Tibial nerve (tissue), 4 donors: ENCODE results near the gene TBL1X. TPM values are rescaled to one million over a fixed set of nuclear protein-coding genes. Genes with fewer than 3 reads are reported as not detected.

Experiments used
- DNase-seq, 2 donors: peaks; one replicate each; pipeline ENCODE4 v3.0.0-alpha.2; 2019; ENCODE audit warnings: low spot score in 2 of 2
- H3K27ac ChIP-seq, 4 donors: fragments of 200-600 bp; sonication (generic) in 3 of 4; one replicate each; pipeline ENCODE4 v1.5.1; 2017 to 2019; ENCODE audit warnings: mild to moderate bottlenecking in 1 of 4
- H3K27me3 ChIP-seq, 2 donors: fragments of 200-600 bp; sonication (generic) in 1 of 2; one replicate each; pipeline versions ENCODE4 v1.5.1 to v1.6.0; 2017 to 2019
- H3K36me3 ChIP-seq, 3 donors: fragments of 200-600 bp; sonication (generic); one replicate each; pipeline ENCODE4 v1.5.1; 2018 to 2019
- H3K4me1 ChIP-seq, 4 donors: fragments of 200-600 bp; sonication (generic) in 3 of 4; one replicate each; pipeline ENCODE4 v1.5.1; 2017 to 2019
- H3K4me3 ChIP-seq, 4 donors: fragments of 200-600 bp; sonication (generic) in 3 of 4; one replicate each; pipeline ENCODE4 v1.5.1; 2017 to 2019; ENCODE audit warnings: mild to moderate bottlenecking in 1 of 4, moderate library complexity in 1 of 4
- H3K9me3 ChIP-seq, 4 donors: fragments of 200-600 bp; sonication (generic) in 3 of 4; one replicate each; pipeline ENCODE4 v1.5.1; 2017 to 2019
- EP300 ChIP-seq, 2 donors: sonication (generic); formaldehyde crosslinking; IDR thresholded peaks; one replicate each; pipeline ENCODE4 v1.6.1; 2017; ENCODE audit warnings: antibody characterized with exemption in 2 of 2, mild to moderate bottlenecking in 1 of 2
- POLR2A ChIP-seq, 2 donors: fragments of 450-650 bp; IDR thresholded peaks; one replicate each; pipeline ENCODE4 v1.6.1; 2017; ENCODE audit warnings: antibody characterized with exemption in 2 of 2, mild to moderate bottlenecking in 2 of 2, moderate library complexity in 2 of 2
- WGBS, 2 donors: methylation state at CpG; one replicate each; pipeline ENCODE4 v1.1.5; 2018; 5-methylcytosine and 5-hydroxymethylcytosine counted together
- total RNA-seq, 4 donors: library from RNA; depleted of rRNA; stranded (reverse); fragments of >200 nt; gene quantifications; one replicate each; pipeline ENCODE4 v1.1.0, GENCODE V29; 2016
- TF ChIP-seq, protein P1 (sequence below), 5 experiments: fragments of 200-600 bp in 3 of 5; fragments of 450-650 bp in 2 of 5; sonication (generic) in 3 of 5; IDR thresholded peaks; one replicate each; pipeline ENCODE4 v1.5.1; 2016 to 2019; ENCODE audit warnings: antibody characterized with exemption in 5 of 5, mild to moderate bottlenecking in 3 of 5, moderate library complexity in 2 of 5

Gene TBL1X
- total RNA-seq, 4 donors from 2014 or later, result 12.2 to 25.2 (median 19.5) TPM

DNA sequence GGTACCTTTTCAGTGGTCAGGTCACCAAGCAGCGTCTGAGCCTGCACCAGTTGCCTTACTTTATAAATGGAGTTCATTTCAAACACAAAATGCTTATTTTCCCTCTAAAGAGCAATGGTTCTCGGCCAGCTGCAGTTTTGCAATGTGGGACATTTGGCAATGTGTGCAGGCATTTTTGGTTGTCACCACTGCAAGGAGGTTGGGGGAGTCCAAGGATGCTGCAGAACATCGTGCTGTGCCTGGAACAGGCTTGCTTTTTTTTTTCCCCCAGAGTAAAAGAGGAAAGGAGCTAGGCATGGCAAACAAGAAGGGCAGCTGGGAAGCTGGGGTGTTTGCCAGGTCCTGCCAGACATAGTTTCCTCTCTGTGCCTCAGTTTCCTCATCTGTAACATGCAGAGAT, 185.2 kb downstream of the TBL1X start:
- DNase-seq, result no peak
- H3K9me3 ChIP-seq, result no peaks in the 10 kb centered on the region
- TF ChIP-seq, protein P1, sequence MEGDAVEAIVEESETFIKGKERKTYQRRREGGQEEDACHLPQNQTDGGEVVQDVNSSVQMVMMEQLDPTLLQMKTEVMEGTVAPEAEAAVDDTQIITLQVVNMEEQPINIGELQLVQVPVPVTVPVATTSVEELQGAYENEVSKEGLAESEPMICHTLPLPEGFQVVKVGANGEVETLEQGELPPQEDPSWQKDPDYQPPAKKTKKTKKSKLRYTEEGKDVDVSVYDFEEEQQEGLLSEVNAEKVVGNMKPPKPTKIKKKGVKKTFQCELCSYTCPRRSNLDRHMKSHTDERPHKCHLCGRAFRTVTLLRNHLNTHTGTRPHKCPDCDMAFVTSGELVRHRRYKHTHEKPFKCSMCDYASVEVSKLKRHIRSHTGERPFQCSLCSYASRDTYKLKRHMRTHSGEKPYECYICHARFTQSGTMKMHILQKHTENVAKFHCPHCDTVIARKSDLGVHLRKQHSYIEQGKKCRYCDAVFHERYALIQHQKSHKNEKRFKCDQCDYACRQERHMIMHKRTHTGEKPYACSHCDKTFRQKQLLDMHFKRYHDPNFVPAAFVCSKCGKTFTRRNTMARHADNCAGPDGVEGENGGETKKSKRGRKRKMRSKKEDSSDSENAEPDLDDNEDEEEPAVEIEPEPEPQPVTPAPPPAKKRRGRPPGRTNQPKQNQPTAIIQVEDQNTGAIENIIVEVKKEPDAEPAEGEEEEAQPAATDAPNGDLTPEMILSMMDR (IDR thresholded peaks at IDR 0.05), result no peak
- no peak for TF ChIP-seq EP300 (IDR thresholded peaks at IDR 0.05)
- no peak for TF ChIP-seq POLR2A (IDR thresholded peaks at IDR 0.05)
- peaks cover 0 to 3% (median 0%) of the 10 kb centered on the region in 3 donors for H3K36me3 ChIP-seq
- H3K4me1 ChIP-seq, result peaks cover 0 to 12% (median 0%) of the 10 kb centered on the region in 4 donors
- no peak overlapping the region for H3K27ac ChIP-seq
- H3K4me3 ChIP-seq, result no peak overlapping the region
- 54 to 71% methylated on average over 3 of the region's 3 CpGs for WGBS, 2 donors
- no peaks in the 10 kb centered on the region for H3K27me3 ChIP-seq

DNA sequence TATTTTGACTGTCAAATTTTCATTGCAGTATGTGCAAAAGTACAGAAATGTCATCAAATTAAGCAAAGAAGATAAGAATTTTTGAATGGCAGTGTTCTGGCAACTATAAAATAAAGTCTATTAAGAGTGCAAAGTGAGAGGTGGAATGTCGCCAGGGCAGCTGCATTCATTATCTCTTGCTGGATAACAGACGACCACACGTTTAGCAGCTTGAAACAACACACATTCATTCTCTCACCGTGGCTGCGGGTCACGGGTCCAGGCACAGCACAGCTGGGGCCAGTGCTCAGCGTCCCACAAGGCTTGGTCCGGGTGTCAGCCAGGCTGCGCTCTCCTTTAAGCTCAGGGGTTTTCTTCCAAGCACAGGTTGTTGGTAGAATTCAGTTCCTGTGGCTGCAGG, 186.9 kb downstream of the TBL1X start:
- peaks cover 0 to 3% (median 0%) of the 10 kb centered on the region in 3 donors for H3K36me3 ChIP-seq
- peaks cover 0 to 12% (median 0%) of the 10 kb centered on the region in 4 donors for H3K4me1 ChIP-seq
- TF ChIP-seq POLR2A (IDR thresholded peaks at IDR 0.05) (no peak), EP300 (IDR thresholded peaks at IDR 0.05) (no peak)
- TF ChIP-seq, protein P1 (IDR thresholded peaks at IDR 0.05), result no peak

DNA sequence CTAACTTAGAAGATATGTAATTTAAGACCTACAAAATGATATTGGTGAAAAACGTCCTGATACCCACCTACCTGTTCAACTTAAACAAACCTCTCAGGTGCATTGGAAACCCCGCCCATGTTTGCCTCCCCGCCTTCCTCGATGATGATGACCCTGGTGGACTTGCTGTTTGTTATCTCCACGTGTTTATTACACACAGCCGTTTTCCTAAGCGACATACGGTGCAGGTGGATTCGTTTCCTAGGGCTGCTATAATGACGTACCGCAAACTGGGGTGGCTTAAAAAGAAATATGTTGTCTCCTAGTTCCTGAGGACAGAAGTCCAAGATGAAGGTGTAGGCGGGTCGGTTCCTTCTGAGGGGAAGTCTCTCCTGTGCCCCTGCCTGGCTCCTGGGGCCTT, 190.1 kb downstream of the TBL1X start:
- WGBS, 2 donors, result 89 to 94% methylated on average over 13 of the region's 13 CpGs
- no peaks in the 10 kb centered on the region for H3K9me3 ChIP-seq
- no peak overlapping the region for H3K27ac ChIP-seq
- no peaks in the 10 kb centered on the region for H3K27me3 ChIP-seq
- no peak for DNase-seq
- H3K4me3 ChIP-seq, result no peak overlapping the region
- TF ChIP-seq POLR2A (IDR thresholded peaks at IDR 0.05), result no peak
- TF ChIP-seq EP300 (IDR thresholded peaks at IDR 0.05), result no peak
- TF ChIP-seq, protein P1 (IDR thresholded peaks at IDR 0.05), result no peak
- no peaks in the 10 kb centered on the region for H3K4me1 ChIP-seq
- H3K36me3 ChIP-seq, result peaks cover 0 to 3% (median 0%) of the 10 kb centered on the region in 3 donors

More for the DNA sequence above, 186.9 kb downstream of the TBL1X start:
- H3K27ac ChIP-seq, result no peak overlapping the region
- H3K9me3 ChIP-seq, result no peaks in the 10 kb centered on the region
- H3K4me3 ChIP-seq, result no peak overlapping the region
- WGBS, 2 donors, result 43 to 73% methylated on average over 9 of the region's 9 CpGs
- DNase-seq, result no peak
- H3K27me3 ChIP-seq, result no peaks in the 10 kb centered on the region

DNA sequence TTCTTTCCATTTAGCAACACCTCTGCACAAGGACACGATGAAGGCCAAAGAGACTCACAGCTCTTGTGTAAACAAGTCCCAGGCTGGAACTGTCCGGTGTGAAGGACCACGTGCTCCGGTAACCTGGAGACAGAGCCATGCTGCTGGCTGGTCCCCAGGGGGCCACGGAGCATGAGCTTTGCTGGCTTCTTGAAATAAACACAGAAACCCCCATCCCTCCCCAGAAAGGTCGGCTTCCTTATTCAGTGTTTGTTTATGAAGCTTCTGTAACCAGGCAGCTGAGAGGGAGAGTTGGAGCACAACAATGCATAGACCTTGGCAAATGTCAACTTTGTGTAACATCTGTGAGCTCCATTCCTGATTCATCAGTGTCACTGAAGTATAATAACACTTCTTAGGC, 191.4 kb downstream of the TBL1X start:
- DNase-seq, result no peak
- Histone ChIP-seq H3K27ac (no peak overlapping the region), H3K4me3 (no peak overlapping the region), H3K36me3 (peaks cover 0 to 3% (median 0%) of the 10 kb centered on the region in 3 donors), H3K9me3 (no peaks in the 10 kb centered on the region), H3K4me1 (no peaks in the 10 kb centered on the region), H3K27me3 (no peaks in the 10 kb centered on the region)
- 66 to 83% methylated on average over 6 of the region's 6 CpGs for WGBS, 2 donors
- TF ChIP-seq EP300 (IDR thresholded peaks at IDR 0.05) (no peak), POLR2A (IDR thresholded peaks at IDR 0.05) (no peak)
- TF ChIP-seq, protein P1 (IDR thresholded peaks at IDR 0.05), result no peak

DNA sequence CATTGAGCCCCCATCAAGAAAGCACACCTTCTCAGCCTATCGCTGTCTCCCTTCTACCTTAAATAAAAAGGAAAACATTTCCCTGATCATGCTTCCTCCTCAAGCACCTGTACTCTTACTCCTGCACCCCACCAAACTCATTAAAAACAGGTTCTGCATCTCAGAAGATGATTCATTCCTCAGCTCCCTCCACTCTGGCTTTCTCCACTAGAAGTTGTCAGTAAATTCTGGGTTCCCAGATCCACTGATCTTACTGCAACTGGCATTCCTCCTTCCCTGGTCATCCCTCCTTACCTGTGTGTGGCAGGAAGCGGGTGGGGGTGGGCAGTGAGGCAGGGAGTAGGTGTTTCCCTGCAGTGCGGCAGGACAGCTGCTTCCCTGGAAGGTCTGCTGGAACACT, 192.0 kb downstream of the TBL1X start:
- Histone ChIP-seq H3K27me3 (no peaks in the 10 kb centered on the region), H3K9me3 (no peaks in the 10 kb centered on the region), H3K4me3 (no peak overlapping the region), H3K27ac (no peak overlapping the region), H3K36me3 (peaks cover 0 to 3% (median 0%) of the 10 kb centered on the region in 3 donors), H3K4me1 (no peaks in the 10 kb centered on the region)
- no peak for DNase-seq
- TF ChIP-seq, protein P1 (IDR thresholded peaks at IDR 0.05), result no peak
- TF ChIP-seq EP300 (IDR thresholded peaks at IDR 0.05) (no peak), POLR2A (IDR thresholded peaks at IDR 0.05) (no peak)
- 76 to 100% methylated on average over 2 to 3 of the region's 3 CpGs for WGBS, 2 donors
